GM10266 (cell line): ENCODE measurements around the gene FIBCD1.

ENCODE experiments used
- DNase-seq: peaks from one replicate; pipeline ENCODE4 v3.0.0; 2012; ENCODE audit errors: extremely low spot score
- TF ChIP-seq, protein P1 (sequence below): IDR thresholded peaks from 2 replicates; pipeline ENCODE4 v1.5.1; 2012; ENCODE audit warnings: mild to moderate bottlenecking, low read depth; ENCODE audit not compliant: control insufficient read depth, insufficient read depth; ENCODE audit errors: missing control alignments

Gene FIBCD1

DNA sequence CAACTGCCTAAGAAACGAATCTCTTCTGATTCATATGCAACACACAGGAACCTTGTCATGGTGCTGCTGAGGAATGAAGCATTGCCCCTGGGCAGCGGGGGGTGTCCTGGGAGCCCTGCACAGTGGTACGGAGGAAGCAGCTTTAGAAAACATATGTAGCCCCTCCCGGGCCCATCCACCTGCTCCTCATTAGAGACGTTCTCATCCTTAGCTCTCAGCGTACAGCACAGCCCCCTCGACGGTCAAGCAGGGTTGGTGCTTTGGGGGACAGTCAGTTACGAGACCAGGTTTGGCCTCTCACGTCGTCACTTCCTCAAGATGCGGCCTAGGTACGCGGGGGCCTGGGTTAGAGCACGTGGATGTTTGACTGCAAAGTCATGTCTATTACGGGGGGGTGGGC, 41.5 kb upstream of the FIBCD1 start:
- no peak for DNase-seq
- TF ChIP-seq, protein P1, sequence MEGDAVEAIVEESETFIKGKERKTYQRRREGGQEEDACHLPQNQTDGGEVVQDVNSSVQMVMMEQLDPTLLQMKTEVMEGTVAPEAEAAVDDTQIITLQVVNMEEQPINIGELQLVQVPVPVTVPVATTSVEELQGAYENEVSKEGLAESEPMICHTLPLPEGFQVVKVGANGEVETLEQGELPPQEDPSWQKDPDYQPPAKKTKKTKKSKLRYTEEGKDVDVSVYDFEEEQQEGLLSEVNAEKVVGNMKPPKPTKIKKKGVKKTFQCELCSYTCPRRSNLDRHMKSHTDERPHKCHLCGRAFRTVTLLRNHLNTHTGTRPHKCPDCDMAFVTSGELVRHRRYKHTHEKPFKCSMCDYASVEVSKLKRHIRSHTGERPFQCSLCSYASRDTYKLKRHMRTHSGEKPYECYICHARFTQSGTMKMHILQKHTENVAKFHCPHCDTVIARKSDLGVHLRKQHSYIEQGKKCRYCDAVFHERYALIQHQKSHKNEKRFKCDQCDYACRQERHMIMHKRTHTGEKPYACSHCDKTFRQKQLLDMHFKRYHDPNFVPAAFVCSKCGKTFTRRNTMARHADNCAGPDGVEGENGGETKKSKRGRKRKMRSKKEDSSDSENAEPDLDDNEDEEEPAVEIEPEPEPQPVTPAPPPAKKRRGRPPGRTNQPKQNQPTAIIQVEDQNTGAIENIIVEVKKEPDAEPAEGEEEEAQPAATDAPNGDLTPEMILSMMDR: no peak

DNA sequence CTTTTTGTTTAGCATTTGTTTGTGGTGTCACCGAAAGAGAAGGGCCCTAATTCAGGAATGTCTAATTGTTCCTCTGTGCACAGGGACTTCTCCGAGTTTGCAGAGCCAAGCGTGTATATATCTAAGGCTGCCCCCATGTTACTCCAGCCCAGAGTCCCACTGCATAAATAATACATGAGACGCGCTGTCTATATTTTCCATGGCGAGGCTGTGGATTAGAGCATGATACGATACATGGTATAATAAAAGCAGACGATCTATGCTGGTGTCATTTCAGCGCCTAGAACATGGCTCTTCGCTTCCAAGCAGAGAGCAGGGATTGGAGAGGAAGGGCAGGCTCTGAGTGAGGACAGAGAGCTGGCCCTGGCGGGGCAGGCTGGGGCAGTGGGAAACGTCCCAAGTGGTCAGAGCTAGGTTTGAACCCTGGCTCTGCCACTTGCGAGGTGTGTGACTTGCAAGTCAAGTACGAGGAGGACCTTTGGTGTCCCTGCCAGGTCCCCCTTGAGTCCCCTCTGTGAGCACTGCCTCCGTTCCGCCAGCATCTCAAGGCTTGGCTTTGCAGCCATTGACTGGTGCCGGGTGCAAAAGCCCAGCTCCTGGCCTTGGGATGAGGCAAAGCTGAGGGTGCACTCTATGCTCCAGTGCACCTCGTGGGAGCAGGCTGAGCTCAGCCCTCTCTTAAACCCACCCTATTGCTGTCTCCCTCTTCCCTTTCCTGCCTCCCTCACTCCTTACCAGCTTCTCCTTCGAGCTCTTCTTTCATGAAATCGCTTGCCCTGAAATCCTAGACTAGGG, 40.7 kb upstream of the FIBCD1 start:
- TF ChIP-seq, protein P1: no peak
- DNase-seq: no peak

- no peak for DNase-seq
- TF ChIP-seq, protein P1: no peak
These were observed 38.8 kb upstream of the FIBCD1 start for GRCh38 chr9:130977811-130978221.

GRCh38 chr9:130975932-130976841, 37.1 kb upstream of the FIBCD1 start:
- TF ChIP-seq, protein P1: no peak
- no peak for DNase-seq

- TF ChIP-seq, protein P1: no peak
- DNase-seq: no peak
These were observed 36.1 kb upstream of the FIBCD1 start for GRCh38 chr9:130975156-130975555.

- TF ChIP-seq, protein P1: no peak
- no peak for DNase-seq
These were observed 35.6 kb upstream of the FIBCD1 start for GRCh38 chr9:130974697-130975096.

DNA sequence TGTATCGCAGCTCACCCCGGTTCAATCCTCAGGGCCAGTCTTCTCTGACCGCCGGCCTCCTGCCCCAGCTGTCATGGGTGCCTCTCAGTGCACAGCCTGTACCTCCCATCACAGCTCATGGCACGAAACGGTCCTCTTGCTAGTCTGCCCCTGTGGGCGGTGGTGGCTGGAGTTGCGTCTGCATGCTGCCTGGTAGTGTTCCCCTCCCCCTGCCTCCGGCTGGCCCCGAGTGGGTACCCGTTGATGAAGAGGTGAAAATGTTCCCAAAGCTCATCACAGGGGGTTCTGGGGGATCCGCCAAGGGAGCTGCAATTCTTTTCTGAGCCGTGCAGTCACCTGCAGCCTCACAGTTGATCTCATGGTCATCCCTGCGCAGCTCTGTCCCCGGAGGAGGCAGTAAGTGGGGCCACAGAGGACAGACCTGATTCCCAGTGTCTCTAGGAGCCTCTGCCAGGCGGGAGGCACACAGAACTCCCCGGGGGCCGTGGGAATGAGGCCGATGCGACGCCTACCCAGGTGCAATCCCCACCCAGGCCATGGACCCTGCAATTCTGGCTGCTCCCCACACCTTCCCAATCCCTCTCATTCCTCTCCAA, 34.7 kb upstream of the FIBCD1 start:
- TF ChIP-seq, protein P1: no peak
- no peak for DNase-seq
